ENCODE results near the gene LGALS7.
A peak's percentile ranks its signal among the peaks of the same experiment; 100 is the strongest.

The LGALS7 gene

GRCh38 chr19:38737921-38738737 is 35.2 kb downstream of the LGALS7 start:
- no peak for DNase-seq

- DNase-seq, result no peak
These were observed 35.9 kb downstream of the LGALS7 start for GRCh38 chr19:38737281-38737865.

GRCh38 chr19:38736413-38737280 is 36.7 kb downstream of the LGALS7 start:
- DNase-seq, result peak; percentile 78

- DNase-seq, result peak; percentile 79
These were observed 37.3 kb downstream of the LGALS7 start for GRCh38 chr19:38736036-38736412.

- peak; percentile 77 for DNase-seq
These were observed 38.0 kb downstream of the LGALS7 start for GRCh38 chr19:38735257-38735686.

- DNase-seq, result peak; percentile 71
These were observed 38.7 kb downstream of the LGALS7 start for GRCh38 chr19:38734426-38735256.

GRCh38 chr19:38734176-38734425 is 39.2 kb downstream of the LGALS7 start:
- DNase-seq, result no peak

GRCh38 chr19:38733493-38734175 is 39.7 kb downstream of the LGALS7 start:
- DNase-seq, result no peak

- DNase-seq, result no peak
These were observed 40.1 kb downstream of the LGALS7 start for GRCh38 chr19:38733241-38733492.

GRCh38 chr19:38731654-38732301 is 41.5 kb downstream of the LGALS7 start:
- no peak for DNase-seq

- no peak for DNase-seq
These were observed 42.4 kb downstream of the LGALS7 start for GRCh38 chr19:38730731-38731589.

- no peak for DNase-seq
These were observed 42.9 kb downstream of the LGALS7 start for GRCh38 chr19:38730470-38730730.

- DNase-seq, result peak; percentile 90
These were observed 43.5 kb downstream of the LGALS7 start for GRCh38 chr19:38729653-38730469.

GRCh38 chr19:38728752-38729541 is 44.4 kb downstream of the LGALS7 start:
- no peak for DNase-seq

GRCh38 chr19:38727868-38728660 is 45.3 kb downstream of the LGALS7 start:
- no peak for DNase-seq

GRCh38 chr19:38727306-38727867 is 45.9 kb downstream of the LGALS7 start:
- no peak for DNase-seq

- DNase-seq, result no peak
These were observed 46.5 kb downstream of the LGALS7 start for GRCh38 chr19:38726761-38727301.

- DNase-seq, result no peak
These were observed 47.0 kb downstream of the LGALS7 start for GRCh38 chr19:38726284-38726673.

All from activated CD8-positive, alpha-beta memory T cell treated with anti-CD3 and anti-CD28 coated beads for 24 hours (primary cell).